Type B pancreatic cell (in vitro differentiated cells): ENCODE results near the gene DLG1. TPM values are rescaled to one million over a fixed set of nuclear protein-coding genes. Genes with fewer than 3 reads are reported as not detected.

Experiments
- DNase-seq: peaks from one replicate; pipeline ENCODE4 v3.0.0; 2021; ENCODE audit warnings: mixed read lengths; ENCODE audit not compliant: unreplicated experiment; ENCODE audit errors: extremely low spot score
- H3K27ac Mint-ChIP-seq: 2 replicates; pipeline ENCODE4 v1.8.0; 2021; ENCODE audit warnings: mild to moderate bottlenecking, mixed read lengths
- H3K27me3 Mint-ChIP-seq: 2 replicates; pipeline ENCODE4 v1.8.0; 2021; ENCODE audit warnings: mixed read lengths
- H3K36me3 Mint-ChIP-seq: 2 replicates; pipeline ENCODE4 v1.8.0; 2021; ENCODE audit warnings: mixed read lengths
- H3K4me1 Mint-ChIP-seq: one replicate; pipeline ENCODE4 v1.8.0; 2021; ENCODE audit warnings: mixed read lengths; ENCODE audit not compliant: unreplicated experiment
- H3K4me3 Mint-ChIP-seq: 2 replicates; pipeline ENCODE4 v1.8.0; 2021; ENCODE audit warnings: mild to moderate bottlenecking, mixed read lengths
- H3K9me3 Mint-ChIP-seq: 2 replicates; pipeline ENCODE4 v1.8.0; 2021; ENCODE audit warnings: mixed read lengths
- CTCF ChIP-seq: fragments of 200-600 bp; sonication (generic); conservative IDR thresholded peaks from 2 replicates; pipeline ENCODE4 v1.5.0; 2021; ENCODE audit warnings: antibody characterized with exemption, mild to moderate bottlenecking
- total RNA-seq: library from RNA; stranded (reverse); gene quantifications from 2 replicates; pipeline ENCODE4 v1.2.1, GENCODE V29; 2021; ENCODE audit warnings: low replicate concordance

DLG1 gene
- total RNA-seq, 1 donor from 2014 or later, result 95.9 TPM

- no peak overlapping the region for H3K27ac Mint-ChIP-seq
- H3K4me1 Mint-ChIP-seq, result peaks cover 3% of the 10 kb centered on the region
- TF ChIP-seq CTCF, result no peak
- H3K4me3 Mint-ChIP-seq, result no peak overlapping the region
- no peaks in the 10 kb centered on the region for H3K27me3 Mint-ChIP-seq
- H3K36me3 Mint-ChIP-seq, result peaks cover 38% of the 10 kb centered on the region
- peaks cover 4% of the 10 kb centered on the region for H3K9me3 Mint-ChIP-seq
- no peak for DNase-seq
Observed at GRCh38 chr3:197286678-197287077, 11.7 kb downstream of the DLG1 start.

GRCh38 chr3:197285557-197285956, 12.9 kb downstream of the DLG1 start:
- no peak overlapping the region for H3K27ac Mint-ChIP-seq

GRCh38 chr3:197283045-197283444, 15.4 kb downstream of the DLG1 start:
- H3K9me3 Mint-ChIP-seq, result peaks cover 4% of the 10 kb centered on the region
- no peak overlapping the region for H3K27ac Mint-ChIP-seq
- no peak for DNase-seq
- H3K27me3 Mint-ChIP-seq, result no peaks in the 10 kb centered on the region
- H3K4me3 Mint-ChIP-seq, result no peak overlapping the region
- no peaks in the 10 kb centered on the region for H3K4me1 Mint-ChIP-seq
- no peak for TF ChIP-seq CTCF
- H3K36me3 Mint-ChIP-seq, result peaks cover 45% of the 10 kb centered on the region

More at GRCh38 chr3:197285557-197285956, 12.9 kb downstream of the DLG1 start:
- peaks cover 38% of the 10 kb centered on the region for H3K36me3 Mint-ChIP-seq
- peaks cover 4% of the 10 kb centered on the region for H3K9me3 Mint-ChIP-seq
- no peak for TF ChIP-seq CTCF
- H3K27me3 Mint-ChIP-seq, result no peaks in the 10 kb centered on the region
- no peak overlapping the region for H3K4me3 Mint-ChIP-seq
- peaks cover 3% of the 10 kb centered on the region for H3K4me1 Mint-ChIP-seq
- DNase-seq, result no peak

- peaks cover 39% of the 10 kb centered on the region for H3K36me3 Mint-ChIP-seq
- TF ChIP-seq CTCF, result no peak
- H3K27ac Mint-ChIP-seq, result no peak overlapping the region
Observed at GRCh38 chr3:197281849-197282248, 16.6 kb downstream of the DLG1 start.

GRCh38 chr3:197280156-197280555, 18.3 kb downstream of the DLG1 start:
- H3K27ac Mint-ChIP-seq, result no peak overlapping the region
- DNase-seq, result no peak
- TF ChIP-seq CTCF, result no peak
- H3K27me3 Mint-ChIP-seq, result no peaks in the 10 kb centered on the region
- no peaks in the 10 kb centered on the region for H3K9me3 Mint-ChIP-seq
- peaks cover 37% of the 10 kb centered on the region for H3K36me3 Mint-ChIP-seq
- no peak overlapping the region for H3K4me3 Mint-ChIP-seq
- H3K4me1 Mint-ChIP-seq, result peaks cover 3% of the 10 kb centered on the region

More at GRCh38 chr3:197281849-197282248, 16.6 kb downstream of the DLG1 start:
- Mint-ChIP-seq H3K4me1 (no peaks in the 10 kb centered on the region), H3K9me3 (peaks cover 4% of the 10 kb centered on the region), H3K4me3 (no peak overlapping the region), H3K27me3 (no peaks in the 10 kb centered on the region)
- no peak for DNase-seq

- no peak for DNase-seq
- no peak for TF ChIP-seq CTCF
- Mint-ChIP-seq H3K27me3 (no peaks in the 10 kb centered on the region), H3K9me3 (no peaks in the 10 kb centered on the region), H3K4me3 (no peak overlapping the region), H3K36me3 (peaks cover 38% of the 10 kb centered on the region), H3K27ac (no peak overlapping the region), H3K4me1 (peaks cover 4% of the 10 kb centered on the region)
Observed at GRCh38 chr3:197278933-197279332, 19.5 kb downstream of the DLG1 start.
